ENCODE results near the gene TAP1. TPM values are rescaled to one million over a fixed set of nuclear protein-coding genes. Genes with fewer than 3 reads are reported as not detected.

Gene TAP1
- total and polyA plus RNA-seq, 9 of the 15 experiments (the other 6 are each of a cell fraction or from before 2014, with no cell fraction given) = 1.3 to 6.0 (median 4.2) TPM

- TF ChIP-seq, protein P1, sequence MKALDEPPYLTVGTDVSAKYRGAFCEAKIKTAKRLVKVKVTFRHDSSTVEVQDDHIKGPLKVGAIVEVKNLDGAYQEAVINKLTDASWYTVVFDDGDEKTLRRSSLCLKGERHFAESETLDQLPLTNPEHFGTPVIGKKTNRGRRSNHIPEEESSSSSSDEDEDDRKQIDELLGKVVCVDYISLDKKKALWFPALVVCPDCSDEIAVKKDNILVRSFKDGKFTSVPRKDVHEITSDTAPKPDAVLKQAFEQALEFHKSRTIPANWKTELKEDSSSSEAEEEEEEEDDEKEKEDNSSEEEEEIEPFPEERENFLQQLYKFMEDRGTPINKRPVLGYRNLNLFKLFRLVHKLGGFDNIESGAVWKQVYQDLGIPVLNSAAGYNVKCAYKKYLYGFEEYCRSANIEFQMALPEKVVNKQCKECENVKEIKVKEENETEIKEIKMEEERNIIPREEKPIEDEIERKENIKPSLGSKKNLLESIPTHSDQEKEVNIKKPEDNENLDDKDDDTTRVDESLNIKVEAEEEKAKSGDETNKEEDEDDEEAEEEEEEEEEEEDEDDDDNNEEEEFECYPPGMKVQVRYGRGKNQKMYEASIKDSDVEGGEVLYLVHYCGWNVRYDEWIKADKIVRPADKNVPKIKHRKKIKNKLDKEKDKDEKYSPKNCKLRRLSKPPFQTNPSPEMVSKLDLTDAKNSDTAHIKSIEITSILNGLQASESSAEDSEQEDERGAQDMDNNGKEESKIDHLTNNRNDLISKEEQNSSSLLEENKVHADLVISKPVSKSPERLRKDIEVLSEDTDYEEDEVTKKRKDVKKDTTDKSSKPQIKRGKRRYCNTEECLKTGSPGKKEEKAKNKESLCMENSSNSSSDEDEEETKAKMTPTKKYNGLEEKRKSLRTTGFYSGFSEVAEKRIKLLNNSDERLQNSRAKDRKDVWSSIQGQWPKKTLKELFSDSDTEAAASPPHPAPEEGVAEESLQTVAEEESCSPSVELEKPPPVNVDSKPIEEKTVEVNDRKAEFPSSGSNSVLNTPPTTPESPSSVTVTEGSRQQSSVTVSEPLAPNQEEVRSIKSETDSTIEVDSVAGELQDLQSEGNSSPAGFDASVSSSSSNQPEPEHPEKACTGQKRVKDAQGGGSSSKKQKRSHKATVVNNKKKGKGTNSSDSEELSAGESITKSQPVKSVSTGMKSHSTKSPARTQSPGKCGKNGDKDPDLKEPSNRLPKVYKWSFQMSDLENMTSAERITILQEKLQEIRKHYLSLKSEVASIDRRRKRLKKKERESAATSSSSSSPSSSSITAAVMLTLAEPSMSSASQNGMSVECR (CRISPR knock-in tag; IDR thresholded peaks at IDR 0.05) = no peak
- TF ChIP-seq SMAD3 (CRISPR knock-in tag; conservative IDR thresholded peaks at IDR 0.05) (0 out of 2 replicates have a peak, but pooled peaks have one; percentile 8), ZNF668 (CRISPR knock-in tag; IDR thresholded peaks at IDR 0.05) (no peak), REST (IDR thresholded peaks at IDR 0.05; ENCODE audit: borderline replicate concordance) (peak; percentile 87), REST (CRISPR knock-in tag; IDR thresholded peaks at IDR 0.05; ENCODE audit: low read depth) (no peak), SMC3 (conservative IDR thresholded peaks at IDR 0.05; ENCODE audit: insufficient read depth, low read depth, low read length) (peak; percentile 92), TBL1XR1 (IDR thresholded peaks at IDR 0.05; ENCODE audit: low read length in 2 of 2) (no peak), CEBPG (CRISPR knock-in tag; IDR thresholded peaks at IDR 0.05) (no peak), CEBPG (tag; conservative IDR thresholded peaks at IDR 0.05 in 1 of 2, IDR thresholded peaks at IDR 0.05 in 1 of 2) (no peak), E2F6 (IDR thresholded peaks at IDR 0.05; ENCODE audit: borderline replicate concordance in 1 of 2, extremely low read depth in 1 of 2, insufficient read depth in 1 of 2, insufficient read length in 1 of 2, low read depth in 1 of 2, low read length in 1 of 2, poor library complexity in 1 of 2, severe bottlenecking in 1 of 2) (no peak), TFAM (CRISPR knock-in tag; conservative IDR thresholded peaks at IDR 0.05) (no peak), ZKSCAN8 (CRISPR knock-in tag; IDR thresholded peaks at IDR 0.05) (no peak), GATA2 (CRISPR knock-in tag; IDR thresholded peaks at IDR 0.05) (no peak), RBM34 (IDR thresholded peaks at IDR 0.05; ENCODE audit: borderline replicate concordance, insufficient read depth, low read length) (no peak)
Measured at GRCh38 chr6:32868257-32868788, 14.8 kb upstream of the TAP1 start (continued).

Data from K562 (cell line).